ENCODE results near the gene INPP1.
"Not testable (repeated sequence)": the region's sequence is repeated elsewhere in the genome, so short reads cannot be mapped to it uniquely, and the experiment has no call there.

The INPP1 gene

DNA sequence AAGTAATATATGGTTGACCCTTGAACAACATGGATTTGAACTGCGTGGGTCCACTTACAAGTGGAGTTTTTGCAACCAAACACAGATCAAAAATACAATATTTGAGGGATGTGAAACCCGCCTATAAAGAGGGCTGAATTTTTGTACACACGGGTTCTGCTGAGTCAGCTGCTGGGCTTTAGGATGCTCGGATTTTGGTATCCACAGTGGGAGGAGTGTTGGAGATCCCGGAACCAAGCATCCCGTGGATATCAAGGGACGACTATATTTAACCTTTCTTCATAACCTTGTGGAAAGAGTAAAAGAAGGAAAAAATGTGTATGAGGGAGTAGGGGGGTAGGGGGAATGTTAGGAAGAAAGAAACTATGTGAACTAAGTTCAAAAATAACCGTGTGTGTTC is 10.0 kb upstream of the INPP1 start:
- in situ Hi-C loops (cut with MboI; ENCODE audit: low sequenced_read_pairs) = no loop called here

DNA sequence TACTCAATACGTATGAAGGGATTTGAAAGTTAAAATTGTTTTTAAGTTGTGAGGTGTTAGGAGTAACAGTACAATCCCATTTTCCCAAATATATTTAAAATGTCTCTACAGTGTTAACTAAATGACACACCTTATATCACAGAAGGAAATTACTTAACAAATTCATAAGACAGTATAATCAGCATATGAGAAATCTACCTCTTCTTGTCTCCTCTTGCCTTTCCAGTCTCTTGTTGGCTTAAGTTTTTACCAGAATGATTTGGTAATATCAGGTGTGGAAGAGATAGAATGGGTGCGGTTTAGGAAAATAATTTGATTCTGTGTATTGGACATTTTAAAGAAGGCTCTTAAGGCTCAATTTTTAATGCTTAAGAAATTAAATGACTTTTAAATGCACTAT is 9.5 kb upstream of the INPP1 start:
- in situ Hi-C loops (cut with MboI; ENCODE audit: low sequenced_read_pairs) = no loop called here

DNA sequence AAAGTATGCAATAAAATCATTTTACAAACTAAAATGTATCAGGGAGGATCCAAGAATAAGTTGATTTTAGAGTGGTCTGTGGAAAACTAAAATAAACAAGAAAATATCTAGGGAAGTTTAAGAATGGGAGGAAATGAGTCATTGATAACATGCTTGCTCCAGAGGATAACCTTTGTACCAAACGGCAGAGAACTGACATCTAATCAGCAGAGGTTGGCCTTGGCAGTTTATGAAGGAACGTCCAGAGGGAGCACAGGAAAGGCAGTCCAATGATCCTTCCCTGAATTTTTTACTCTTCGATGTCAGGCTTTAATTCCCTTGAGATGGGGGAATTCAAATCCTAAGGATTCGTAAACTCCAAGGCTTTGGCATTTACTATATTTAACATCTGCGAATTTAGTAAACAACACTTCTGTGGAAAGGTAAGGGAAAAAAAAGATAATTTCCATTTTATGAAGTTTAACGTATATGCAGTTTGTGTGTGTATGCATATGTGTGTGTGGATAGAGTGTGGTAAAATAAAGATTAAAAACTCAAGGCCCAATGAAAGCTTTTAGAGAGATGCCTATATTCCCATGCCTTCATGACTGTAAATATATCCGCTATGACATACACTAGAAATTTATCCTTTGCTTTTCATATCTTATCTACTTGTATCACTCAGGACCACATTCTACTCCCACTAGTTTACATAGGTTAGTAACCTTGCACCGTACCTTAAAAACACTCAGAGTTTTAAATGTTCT is 8.7 kb upstream of the INPP1 start:
- in situ Hi-C loops (cut with MboI; ENCODE audit: low sequenced_read_pairs) = no loop called here

DNA sequence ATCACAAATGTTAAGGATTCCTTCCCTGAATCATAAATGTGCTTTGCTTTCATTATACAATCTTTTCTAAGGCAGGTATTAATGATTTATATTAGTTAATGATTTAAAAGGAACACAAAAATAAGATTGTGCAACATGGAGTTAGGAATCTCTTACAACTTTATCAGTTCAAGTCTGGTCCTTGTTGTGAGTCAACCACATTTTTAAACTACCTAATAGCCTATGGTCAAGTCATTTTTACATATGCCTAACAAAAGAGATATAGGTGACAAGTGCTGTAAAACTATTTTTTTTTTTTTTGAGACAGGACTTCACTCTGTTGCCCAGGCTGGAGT is 8.2 kb upstream of the INPP1 start:
- in situ Hi-C loops (cut with MboI; ENCODE audit: low sequenced_read_pairs) = no loop called here

DNA sequence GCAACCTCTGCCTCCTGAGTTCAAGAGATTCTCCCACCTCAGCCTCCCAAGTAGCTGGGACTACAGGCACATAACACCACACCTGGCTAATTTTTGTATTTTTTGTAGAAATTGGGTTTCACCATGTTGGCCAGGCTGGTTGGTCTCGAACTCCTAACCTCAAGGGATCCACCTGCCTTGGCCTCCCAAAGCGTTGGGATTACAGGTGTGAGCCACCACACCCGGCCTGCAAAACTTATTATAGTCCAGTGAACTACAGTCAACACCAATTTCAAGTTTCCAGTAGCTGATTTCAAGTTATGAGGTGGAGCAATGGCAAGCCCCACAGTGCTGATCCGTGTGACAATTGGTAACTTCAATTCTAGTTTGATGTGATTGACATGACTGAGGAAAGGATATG is 7.8 kb upstream of the INPP1 start:
- in situ Hi-C loops (cut with MboI; ENCODE audit: low sequenced_read_pairs) = not testable (repeated sequence)

DNA sequence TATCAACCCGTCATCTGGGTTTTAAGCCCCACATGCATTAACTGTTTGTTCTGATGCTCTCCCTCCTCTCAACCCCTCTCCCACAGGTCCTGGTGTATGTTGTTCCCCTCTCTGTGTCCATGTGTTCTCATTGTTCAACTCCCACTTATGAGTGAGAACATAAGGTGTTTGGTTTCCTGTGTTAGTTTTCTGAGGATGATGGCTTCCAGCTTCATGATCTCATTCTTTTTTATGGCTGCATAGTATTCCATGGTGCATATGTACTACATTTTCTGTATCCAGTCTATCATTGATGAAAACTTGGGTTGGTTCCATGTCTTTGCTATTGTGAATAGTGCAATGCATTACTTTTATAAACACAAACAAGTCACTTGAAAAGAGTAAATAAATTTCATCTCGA is 7.0 kb upstream of the INPP1 start:
- in situ Hi-C loops (cut with MboI; ENCODE audit: low sequenced_read_pairs) = no loop called here

DNA sequence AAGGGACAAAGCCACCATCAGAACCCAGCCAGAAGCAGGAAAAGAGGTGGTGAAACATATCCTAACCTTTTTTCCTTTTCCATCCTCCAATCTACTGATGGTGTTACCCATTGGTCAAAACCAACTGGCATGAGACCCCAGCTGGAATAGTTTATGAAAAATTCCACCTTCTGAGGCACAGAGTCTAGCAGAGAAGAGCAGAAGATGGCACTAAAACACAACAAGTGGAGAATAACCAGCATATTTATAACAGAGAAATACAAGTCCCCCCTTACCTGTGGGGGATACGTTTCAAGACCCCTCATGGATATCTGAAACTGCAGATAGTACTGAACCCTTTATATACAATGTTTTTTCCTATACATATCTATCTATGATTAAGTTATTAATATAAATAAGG is 4.9 kb upstream of the INPP1 start:
- in situ Hi-C loops (cut with MboI; ENCODE audit: low sequenced_read_pairs) = no loop called here

DNA sequence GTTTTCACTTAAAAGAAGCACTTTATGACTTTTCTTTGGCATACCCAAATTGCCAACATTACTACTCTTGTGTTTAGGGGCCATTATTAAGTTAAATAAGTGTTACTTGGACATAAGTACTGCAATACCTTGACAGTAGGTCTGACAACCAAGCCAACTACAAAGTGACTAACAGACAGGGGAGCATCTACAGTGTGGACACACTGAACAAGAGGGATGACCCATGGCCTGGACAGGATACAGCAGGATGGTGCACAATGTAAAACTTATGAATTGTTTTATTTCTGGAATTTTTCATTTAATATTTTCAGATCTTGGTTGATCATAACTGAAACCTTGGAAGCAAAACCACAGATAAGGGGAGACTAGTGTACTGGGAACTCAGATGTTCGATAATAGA is 4.0 kb upstream of the INPP1 start:
- in situ Hi-C loops (cut with MboI; ENCODE audit: low sequenced_read_pairs) = no loop called here

DNA sequence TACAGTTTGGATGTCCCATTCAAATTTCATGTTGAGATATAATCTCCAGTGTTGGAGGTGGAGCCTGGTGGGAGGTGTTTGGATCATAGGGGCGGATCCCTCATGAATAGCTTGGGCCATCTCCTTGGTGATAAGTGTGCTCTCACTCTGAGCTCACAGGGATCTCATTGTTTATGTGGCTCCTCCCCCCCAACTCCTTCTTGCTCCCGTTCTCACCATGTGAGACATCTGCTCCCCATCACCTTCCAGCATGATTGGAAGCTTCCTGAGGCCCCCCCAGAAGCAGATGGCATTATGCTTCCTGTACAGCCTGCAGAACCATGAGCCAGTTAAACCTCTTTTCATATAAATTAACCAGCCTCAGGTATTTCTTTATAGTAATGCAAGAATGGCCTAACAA is 3.0 kb upstream of the INPP1 start:
- in situ Hi-C loops (cut with MboI; ENCODE audit: low sequenced_read_pairs) = no loop called here

DNA sequence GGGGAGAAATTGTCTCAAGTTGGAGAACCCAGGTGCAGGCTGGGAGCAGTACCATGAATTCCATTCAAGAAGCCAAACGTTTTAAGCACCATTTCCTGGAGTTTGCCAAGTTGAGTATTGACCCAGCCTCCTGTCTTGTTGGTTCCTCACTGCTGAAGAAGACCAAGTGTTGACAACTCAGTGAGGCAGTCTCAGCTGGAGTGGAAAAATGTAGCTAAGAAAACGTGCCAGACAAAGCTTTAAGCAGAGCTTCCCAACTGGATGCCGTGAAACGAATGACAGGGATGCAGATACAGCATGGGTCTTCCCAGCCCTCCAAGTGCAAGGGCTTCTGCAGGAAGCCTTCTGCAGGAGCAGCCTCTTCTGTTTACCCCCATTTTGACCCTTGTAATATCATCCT is 778 bp upstream of the INPP1 start:
- in situ Hi-C loops (cut with MboI; ENCODE audit: low sequenced_read_pairs) = no loop called here

DNA sequence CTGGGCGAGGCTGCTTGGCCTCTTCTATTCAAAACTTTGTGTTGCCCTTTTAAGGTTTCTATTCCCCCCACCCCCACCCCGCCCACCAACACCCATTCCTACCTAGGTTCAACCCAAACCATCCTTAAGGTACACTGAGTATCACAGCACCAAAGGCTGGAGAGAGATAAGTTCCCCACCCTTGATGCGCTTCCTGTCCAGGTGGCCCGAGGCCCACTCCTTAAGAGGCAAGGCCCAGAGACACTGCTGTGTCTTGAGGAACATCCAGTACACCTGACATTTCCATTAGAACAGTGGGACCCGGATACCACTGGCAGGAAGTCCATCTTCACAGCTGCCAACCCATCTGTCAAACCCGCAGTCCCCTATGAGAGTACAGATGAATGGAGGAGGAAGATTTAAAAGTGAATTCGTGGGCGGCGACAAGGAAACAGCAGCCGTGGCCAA is 277 bp upstream of the INPP1 start:
- in situ Hi-C loops (cut with MboI; ENCODE audit: low sequenced_read_pairs) = no loop called here

DNA sequence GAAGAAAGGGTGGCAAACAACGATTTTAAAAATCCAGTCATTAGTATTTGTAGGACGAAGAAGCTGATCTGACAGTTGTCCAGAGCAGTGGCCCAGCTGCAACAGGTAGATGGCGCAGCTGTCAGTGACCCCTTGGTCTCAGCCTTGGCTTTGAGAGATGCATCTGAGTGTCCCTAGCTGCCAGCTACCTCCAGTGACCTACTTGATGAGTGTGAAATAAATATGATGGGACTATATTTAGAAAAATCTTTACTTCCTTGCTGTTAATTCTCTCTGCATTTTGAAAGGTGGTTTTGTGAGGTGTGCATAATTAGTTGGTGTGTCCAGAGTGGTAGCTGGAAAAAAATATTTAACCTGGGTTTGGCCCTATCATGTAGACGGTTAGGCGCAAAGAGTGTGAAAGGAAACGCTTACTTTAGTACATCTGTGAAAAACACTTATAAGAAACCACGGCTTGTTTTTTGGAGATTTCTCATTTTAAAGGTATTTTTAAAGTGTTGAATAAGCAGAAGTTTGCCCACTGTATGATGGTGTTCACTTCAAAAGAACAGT is 963 bp downstream of the INPP1 start:
- in situ Hi-C loops (cut with MboI; ENCODE audit: low sequenced_read_pairs) = no loop called here

DNA sequence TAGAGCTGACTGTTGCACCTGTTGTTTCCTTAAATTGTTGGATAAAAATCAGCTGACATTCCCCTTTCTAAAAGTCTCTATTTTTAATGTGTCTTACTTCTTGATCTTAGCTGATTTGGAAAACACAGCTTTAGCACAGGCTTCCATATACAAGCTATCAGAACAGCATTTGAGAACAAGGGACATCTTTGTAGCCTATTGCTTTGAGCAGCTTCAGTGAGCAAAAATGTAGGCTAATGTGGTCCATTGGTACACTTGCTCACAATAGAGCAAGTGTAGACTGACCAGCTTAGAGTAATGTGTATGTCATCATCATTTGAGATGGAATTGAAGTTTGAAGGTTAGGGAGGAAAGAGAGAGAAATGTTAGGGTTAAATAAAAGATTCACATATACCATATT is 7.0 kb downstream of the INPP1 start:
- in situ Hi-C loops (cut with MboI; ENCODE audit: low sequenced_read_pairs) = no loop called here

DNA sequence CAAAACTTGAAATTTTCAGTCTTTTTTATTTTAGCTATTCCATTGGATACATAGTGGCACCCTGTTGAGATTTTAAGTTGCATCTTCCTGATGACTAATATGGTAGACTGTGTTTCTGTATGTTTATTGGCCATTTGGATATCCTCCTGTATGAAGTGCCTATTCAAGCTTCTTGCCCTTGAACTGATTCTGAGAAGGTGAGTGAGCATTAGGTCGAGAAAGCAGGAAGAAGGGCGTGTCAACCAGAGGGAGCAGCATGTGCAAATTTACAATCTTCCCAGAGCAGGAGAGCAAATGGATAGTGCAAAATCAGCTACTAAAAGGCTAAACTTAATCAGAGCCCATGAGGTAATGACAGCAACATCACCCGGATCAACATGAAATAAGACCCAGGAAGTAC is 8.6 kb downstream of the INPP1 start:
- in situ Hi-C loops (cut with MboI; ENCODE audit: low sequenced_read_pairs) = no loop called here

DNA sequence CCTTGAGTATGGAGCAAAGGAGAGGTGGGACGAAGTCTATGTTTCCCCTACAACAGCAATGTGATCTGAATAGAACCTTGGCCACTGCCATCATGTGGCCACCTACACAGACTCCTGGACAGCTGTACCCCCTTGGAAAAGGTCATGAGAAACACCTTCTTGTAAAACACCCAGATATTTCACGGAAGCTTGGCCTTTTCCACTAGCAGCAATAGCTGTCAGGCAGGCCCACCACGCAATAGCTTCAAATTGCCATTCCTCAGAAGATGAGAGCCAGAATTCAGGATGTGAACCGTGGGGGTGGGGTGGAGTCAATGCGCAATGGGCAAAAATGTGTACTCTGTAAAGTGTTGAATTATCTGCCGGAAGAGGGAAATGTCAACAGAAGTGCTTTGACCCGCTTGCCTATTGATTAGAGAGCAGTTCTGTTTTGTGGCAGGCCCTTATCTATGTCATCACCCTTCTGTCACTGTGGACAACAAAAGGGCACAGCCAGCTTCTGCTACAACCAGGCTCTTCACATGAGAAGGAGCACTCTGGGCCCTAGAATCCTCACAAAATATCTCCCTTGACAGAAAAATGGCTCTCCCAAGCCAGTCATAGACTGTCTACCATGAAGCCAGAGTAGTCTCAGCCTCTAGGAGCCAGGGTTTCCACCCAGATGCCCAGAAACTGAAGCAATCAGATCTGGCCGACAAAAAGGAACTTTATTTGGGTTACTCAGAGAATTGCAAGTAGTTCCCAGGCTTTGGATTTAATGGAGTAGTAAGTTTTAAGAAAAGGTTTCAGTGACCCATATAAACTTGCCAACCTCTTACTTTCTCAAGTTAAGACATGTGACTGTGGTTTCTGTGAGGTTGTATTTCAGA is 9.5 kb downstream of the INPP1 start:
- in situ Hi-C loops (cut with MboI; ENCODE audit: low sequenced_read_pairs) = no loop called here

DNA sequence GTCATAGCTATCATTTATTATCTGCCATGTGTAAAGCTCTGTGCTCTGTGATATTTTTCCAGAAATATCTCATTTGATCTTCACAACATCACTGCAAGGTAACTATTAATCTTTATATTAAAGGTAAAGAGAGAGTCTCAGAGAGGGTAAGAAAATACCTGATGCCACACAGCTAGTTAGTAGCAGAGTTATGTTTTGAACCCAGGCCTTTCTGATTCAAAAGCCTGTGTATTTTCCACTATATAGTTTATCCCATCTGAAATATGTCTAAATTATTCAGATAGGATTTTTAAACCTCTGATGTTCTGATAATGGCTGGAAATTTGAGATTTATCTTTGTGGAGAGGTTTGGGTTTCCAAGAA is 10.1 kb downstream of the INPP1 start:
- in situ Hi-C loops (cut with MboI; ENCODE audit: low sequenced_read_pairs) = no loop called here

DNA sequence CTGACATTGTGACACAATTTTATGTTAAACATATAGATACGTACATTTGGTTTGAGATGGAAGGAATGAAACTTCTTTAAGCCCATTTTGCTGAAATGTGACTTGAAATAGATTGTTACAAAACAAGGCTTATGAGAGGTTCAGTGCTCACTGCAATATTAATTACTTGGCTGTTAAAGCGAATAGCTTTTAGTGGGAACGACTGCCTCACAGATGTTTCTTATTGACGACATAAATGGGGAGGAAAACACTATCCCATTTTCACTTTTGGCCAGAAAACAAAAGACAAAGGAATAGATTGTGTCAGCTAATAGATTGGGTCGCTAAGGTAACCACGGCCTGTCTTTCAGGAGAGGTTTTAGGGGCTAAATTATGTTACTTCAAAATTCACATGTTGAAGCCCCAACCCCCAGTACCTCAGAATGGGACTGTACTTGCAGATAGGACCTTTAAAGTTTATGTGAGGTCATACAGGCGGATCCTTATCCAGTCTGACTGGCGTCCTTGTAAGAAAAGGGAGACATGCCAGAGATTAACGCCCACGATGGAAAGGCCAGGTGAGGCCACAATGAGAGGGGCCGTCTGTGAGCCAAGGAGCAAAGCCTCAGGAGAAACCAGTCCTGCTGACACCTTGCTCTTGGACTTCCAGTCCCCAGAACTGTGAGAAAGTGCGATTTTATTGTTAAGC is 10.8 kb downstream of the INPP1 start:
- in situ Hi-C loops (cut with MboI; ENCODE audit: low sequenced_read_pairs) = no loop called here

DNA sequence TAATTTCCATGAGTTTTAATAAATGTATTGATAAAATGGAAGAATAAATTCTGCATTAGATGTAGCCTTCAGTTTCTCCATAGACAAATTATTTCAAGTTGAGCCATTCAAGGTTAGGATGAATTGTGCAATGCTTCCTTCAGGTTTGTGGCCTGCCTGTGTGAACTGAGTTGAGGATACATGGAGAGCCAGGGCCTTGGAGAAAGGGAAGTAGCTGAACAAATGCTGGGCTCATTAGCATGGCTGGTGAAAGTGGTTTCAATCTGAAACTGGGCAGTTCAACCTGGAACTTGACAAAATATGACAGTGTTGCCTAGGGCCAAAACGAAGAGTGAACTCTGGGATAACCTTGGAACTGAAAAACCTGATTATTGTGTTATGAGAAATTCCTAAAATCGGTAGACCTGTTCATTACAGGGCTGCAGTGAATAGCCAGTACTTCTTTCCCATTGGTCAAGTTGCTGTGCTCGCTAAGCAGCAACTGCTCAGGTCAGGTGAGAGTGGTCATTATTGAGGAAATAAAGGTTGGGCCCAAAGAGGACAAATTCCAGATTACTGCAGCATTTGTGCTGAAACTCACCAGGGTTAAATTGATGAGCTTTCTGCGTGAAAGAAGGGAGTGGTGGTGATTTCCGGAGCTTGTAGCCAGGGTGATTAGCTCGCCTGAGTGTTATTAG is 12.7 kb downstream of the INPP1 start:
- in situ Hi-C loops (cut with MboI; ENCODE audit: low sequenced_read_pairs) = no loop called here

DNA sequence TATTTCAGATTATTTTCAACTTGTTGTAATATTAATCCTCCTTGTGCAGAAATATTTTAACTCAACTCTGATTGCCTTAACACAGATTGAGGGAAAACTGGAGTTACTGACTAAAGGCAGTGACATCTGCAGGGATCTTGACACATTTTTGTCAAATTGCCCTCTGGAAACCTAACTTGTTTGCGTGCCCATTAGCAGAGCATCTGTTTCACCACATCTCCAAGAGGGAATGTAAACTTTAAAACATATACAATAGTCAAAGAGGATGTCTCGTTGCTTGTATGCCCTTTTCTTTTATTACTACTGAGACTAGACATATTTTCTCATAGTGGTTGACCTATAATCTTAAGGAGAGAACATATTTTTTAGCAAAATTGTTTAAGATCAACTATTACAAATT is 14.2 kb downstream of the INPP1 start:
- in situ Hi-C loops (cut with MboI; ENCODE audit: low sequenced_read_pairs) = no loop called here

DNA sequence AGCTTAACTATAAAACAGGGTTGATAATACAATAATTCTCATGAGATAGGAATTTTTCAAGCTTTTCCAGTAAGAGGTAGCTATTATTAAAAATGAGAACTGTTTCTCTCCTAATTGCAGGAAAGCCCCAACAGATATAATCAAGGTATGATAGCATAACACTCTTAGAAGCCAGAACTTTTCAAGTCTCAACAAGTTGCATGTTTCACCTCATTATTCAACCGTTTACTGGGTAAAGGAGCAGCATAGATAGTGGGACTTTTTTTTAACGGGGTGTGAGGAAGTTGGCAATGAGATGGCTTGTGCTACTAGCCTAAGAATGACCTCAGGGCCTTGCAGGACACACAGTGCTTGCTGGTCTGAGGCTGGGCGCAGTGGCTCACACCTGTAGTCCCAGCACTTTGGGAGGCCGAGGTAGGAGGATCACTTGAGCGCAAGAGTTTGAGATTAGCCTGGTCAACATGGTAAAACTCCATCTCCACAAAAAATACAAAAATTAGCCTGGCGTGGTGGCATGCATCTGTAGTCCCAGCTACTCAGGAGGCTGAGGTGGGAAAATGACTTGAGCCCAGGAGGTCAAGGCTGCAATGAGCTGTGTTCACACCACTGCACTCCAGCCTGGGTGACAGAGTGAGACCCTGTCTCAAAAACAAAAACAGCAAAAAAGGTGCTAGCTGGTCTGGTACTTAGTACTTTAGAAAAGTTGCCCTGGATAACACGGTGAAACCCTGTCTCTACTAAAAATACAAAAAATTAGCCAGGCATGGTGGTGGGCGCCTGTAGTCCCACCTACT is 15.5 kb downstream of the INPP1 start:
- in situ Hi-C loops (cut with MboI; ENCODE audit: low sequenced_read_pairs) = not testable (repeated sequence)

Measured in hTERT RPE-1 (cell line).